Liver (tissue), 9 donors: Measurements from ENCODE around the gene ATP5PF. TPM values are rescaled to one million over a fixed set of nuclear protein-coding genes. Genes with fewer than 3 reads are reported as not detected.

ENCODE experiments used
- DNase-seq: peaks from one replicate; pipeline ENCODE4 v3.0.0-alpha.2; 2017; ENCODE audit warnings: low spot score
- H3K27ac ChIP-seq, 2 donors: one replicate each; pipeline ENCODE4 v1.7.0; 2013; ENCODE audit warnings: inconsistent platforms in 2 of 2, low read length in 2 of 2, control low read depth in 1 of 2, low read depth in 1 of 2, mild to moderate bottlenecking in 1 of 2
- H3K27me3 ChIP-seq, 4 donors: one replicate each; pipeline versions ENCODE4 v1.6.1 to v1.7.0; 2013; ENCODE audit warnings: low read length in 3 of 4, inconsistent platforms in 1 of 4, mild to moderate bottlenecking in 1 of 4, moderate library complexity in 1 of 4; ENCODE audit not compliant: control insufficient read depth in 4 of 4, insufficient read depth in 4 of 4
- H3K36me3 ChIP-seq, 4 donors: one replicate each; pipeline versions ENCODE4 v1.6.1 to v1.7.0; 2013; ENCODE audit warnings: low read length in 3 of 4, mild to moderate bottlenecking in 3 of 4, low read depth in 1 of 4, moderate library complexity in 1 of 4; ENCODE audit not compliant: control insufficient read depth in 4 of 4, insufficient read depth in 3 of 4
- H3K4me1 ChIP-seq, 4 donors: one replicate each; pipeline versions ENCODE4 v1.6.1 to v1.7.0; 2013; ENCODE audit warnings: low read length in 3 of 4, mild to moderate bottlenecking in 3 of 4, moderate library complexity in 1 of 4; ENCODE audit not compliant: control insufficient read depth in 4 of 4, insufficient read depth in 4 of 4
- H3K4me3 ChIP-seq, 3 donors: one replicate each; pipeline versions ENCODE4 v1.6.1 to v1.7.0; 2013; ENCODE audit warnings: low read length in 3 of 3, control low read depth in 1 of 3, low read depth in 1 of 3, mild to moderate bottlenecking in 1 of 3
- H3K9ac ChIP-seq, 2 donors: one replicate each; pipeline ENCODE4 v1.7.0; 2013; ENCODE audit warnings: low read length in 2 of 2, mild to moderate bottlenecking in 2 of 2, moderate library complexity in 2 of 2, control low read depth in 1 of 2, low read depth in 1 of 2
- H3K9me3 ChIP-seq, 4 donors: one replicate each; pipeline versions ENCODE4 v1.6.1 to v1.7.0; 2013; ENCODE audit warnings: low read length in 3 of 4; ENCODE audit not compliant: control insufficient read depth in 4 of 4
- ATF3 ChIP-seq: IDR thresholded peaks from 2 replicates; pipeline ENCODE4 v1.6.1; 2016; ENCODE audit warnings: antibody characterized with exemption
- CTCF ChIP-seq: fragments of 150-350 bp; IDR thresholded peaks from 2 replicates; pipeline ENCODE4 v1.5.1; 2017; ENCODE audit warnings: improper control_type of control experiment, low read depth, low read length; ENCODE audit not compliant: missing input control
- EGR1 ChIP-seq, 2 donors: IDR thresholded peaks; 2 replicates each; pipeline ENCODE4 v1.6.1; 2016 to 2018; ENCODE audit warnings: antibody characterized with exemption in 2 of 2, low read depth in 2 of 2
- FOXA1 ChIP-seq: IDR thresholded peaks from 2 replicates; pipeline ENCODE4 v1.6.1; 2016; ENCODE audit warnings: antibody characterized with exemption
- FOXA2 ChIP-seq: IDR thresholded peaks from 2 replicates; pipeline ENCODE4 v1.6.1; 2016; ENCODE audit warnings: antibody characterized with exemption
- GABPA ChIP-seq, 2 donors: IDR thresholded peaks in 1 of 2; conservative IDR thresholded peaks in 1 of 2; 2 replicates each; pipeline ENCODE4 v1.6.1; 2016; ENCODE audit warnings: antibody characterized with exemption in 2 of 2, mild to moderate bottlenecking in 1 of 2, moderate library complexity in 1 of 2
- HNF4A ChIP-seq, 2 donors: conservative IDR thresholded peaks; 2 replicates each; pipeline ENCODE4 v1.6.1; 2016; ENCODE audit warnings: antibody characterized with exemption in 2 of 2, mild to moderate bottlenecking in 2 of 2
- HNF4G ChIP-seq: IDR thresholded peaks from 2 replicates; pipeline ENCODE4 v1.6.1; 2016; ENCODE audit warnings: antibody characterized with exemption
- JUND ChIP-seq, 2 donors: IDR thresholded peaks; 2 replicates each; pipeline ENCODE4 v1.6.1; 2016; ENCODE audit warnings: antibody characterized with exemption in 2 of 2
- NR2F2 ChIP-seq: IDR thresholded peaks from 2 replicates; pipeline ENCODE4 v1.6.1; 2016; ENCODE audit warnings: antibody characterized with exemption
- RAD21 ChIP-seq, 2 donors: IDR thresholded peaks; 2 replicates each; pipeline ENCODE4 v1.6.1; 2016; ENCODE audit warnings: antibody characterized with exemption in 2 of 2, mild to moderate bottlenecking in 2 of 2
- REST ChIP-seq: IDR thresholded peaks from 2 replicates; pipeline ENCODE4 v1.6.1; 2016; ENCODE audit warnings: antibody characterized with exemption, mild to moderate bottlenecking
- RXRA ChIP-seq, 2 donors: IDR thresholded peaks; 2 replicates each; pipeline ENCODE4 v1.6.1; 2017 to 2018; ENCODE audit warnings: antibody characterized with exemption in 2 of 2, mild to moderate bottlenecking in 1 of 2
- SP1 ChIP-seq: IDR thresholded peaks from 2 replicates; pipeline ENCODE4 v1.6.1; 2018; ENCODE audit warnings: antibody characterized with exemption, mild to moderate bottlenecking
- TAF1 ChIP-seq: conservative IDR thresholded peaks from 2 replicates; pipeline ENCODE4 v1.6.1; 2016; ENCODE audit warnings: antibody characterized with exemption, mild to moderate bottlenecking
- YY1 ChIP-seq: IDR thresholded peaks from 2 replicates; pipeline ENCODE4 v1.6.1; 2016; ENCODE audit warnings: antibody characterized with exemption, mild to moderate bottlenecking
- ZBTB33 ChIP-seq: IDR thresholded peaks from 2 replicates; pipeline ENCODE4 v1.6.1; 2016; ENCODE audit warnings: antibody characterized with exemption
- WGBS: extraction: QIAGEN DNeasy Blood & Tissue Kit; methylation state at CpG from one replicate; pipeline ENCODE4 v1.1.7; 2013; 5-methylcytosine and 5-hydroxymethylcytosine counted together
- polyA plus RNA-seq, 2 donors: library from polyadenylated mRNA; stranded (reverse) in 1 of 2; unstranded in 1 of 2; fragments of 200-250 nt in 1 of 2; fragments of >200 nt in 1 of 2; fragmentation: Nextera tagmentation in 1 of 2; extraction: Ambion mirVana in 1 of 2; gene quantifications; one replicate each; pipeline versions ENCODE4 v1.2.1 to v1.2.3, GENCODE V29; 2013 to 2015
- total RNA-seq, 2 donors: library from RNA; depleted of rRNA; stranded (reverse); fragments of >200 nt; gene quantifications; one replicate each; pipeline ENCODE4 v1.2.3, GENCODE V29; 2014
- TF ChIP-seq, protein P1 (sequence below): IDR thresholded peaks from 2 replicates; pipeline ENCODE4 v1.6.1; 2016; ENCODE audit warnings: antibody characterized with exemption
- donor health status: healthy.
- donor health status: healthy.
- donor health status: healthy.
- donor health status: healthy.
- donor health status: healthy.

Gene ATP5PF
- total and polyA plus RNA-seq, 4 donors = 77.2 to 637 (median 209) TPM

DNA sequence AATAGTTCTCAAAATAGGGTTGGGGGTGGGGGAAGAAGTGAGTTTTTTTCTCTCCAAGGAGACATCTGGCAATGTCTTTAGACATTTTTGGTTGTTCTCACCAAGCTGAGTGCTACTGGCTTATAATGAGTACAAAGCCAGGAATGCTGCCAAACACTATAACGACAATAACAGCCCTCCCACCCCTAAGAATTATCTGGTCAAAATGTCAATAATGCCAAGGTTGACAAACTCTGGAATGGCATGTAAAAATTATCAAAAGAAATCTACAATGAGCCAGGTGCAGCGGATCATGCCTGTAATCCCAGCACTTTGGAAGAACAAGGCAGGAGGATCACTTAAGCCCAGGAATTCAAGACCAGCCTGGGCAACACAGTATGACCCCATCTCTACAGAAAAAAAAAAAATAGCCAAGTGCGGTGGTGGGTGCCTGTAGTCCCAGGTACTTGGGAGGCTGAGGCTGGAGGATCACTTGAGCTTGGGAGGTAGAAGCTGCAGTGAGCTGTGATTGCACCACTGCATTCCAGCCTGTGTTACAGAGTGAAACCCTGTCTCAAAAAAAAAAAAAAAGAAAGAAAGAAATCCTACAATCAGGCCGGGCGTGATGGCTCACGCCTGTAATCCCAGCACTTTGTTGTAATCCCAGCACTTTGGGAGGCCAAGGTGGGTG is 2.5 kb downstream of the ATP5PF start:
- peaks cover 8 to 41% (median 34%) of the 10 kb centered on the region in 4 donors for H3K4me1 ChIP-seq
- 79% methylated on average over 6 of the region's 6 CpGs for WGBS
- H3K27ac ChIP-seq = no peak overlapping the region

GRCh38 chr21:25722631-25723030 is 12.1 kb downstream of the ATP5PF start:
- TF ChIP-seq EGR1 (IDR thresholded peaks at IDR 0.05; ENCODE audit: low read depth in 2 of 2) (no peak), YY1 (no peak), NR2F2 (no peak), ZBTB33 (no peak), FOXA2 (no peak), JUND (IDR thresholded peaks at IDR 0.05) (no peak), TAF1 (no peak), SP1 (no peak), ATF3 (no peak), REST (no peak), RAD21 (IDR thresholded peaks at IDR 0.05) (no peak), HNF4A (conservative IDR thresholded peaks at IDR 0.05) (no peak), CTCF (no peak), FOXA1 (no peak), HNF4G (no peak), GABPA (IDR thresholded peaks at IDR 0.05 in 1 of 2, conservative IDR thresholded peaks at IDR 0.05 in 1 of 2) (no peak), RXRA (IDR thresholded peaks at IDR 0.05) (no peak)
- TF ChIP-seq, protein P1, sequence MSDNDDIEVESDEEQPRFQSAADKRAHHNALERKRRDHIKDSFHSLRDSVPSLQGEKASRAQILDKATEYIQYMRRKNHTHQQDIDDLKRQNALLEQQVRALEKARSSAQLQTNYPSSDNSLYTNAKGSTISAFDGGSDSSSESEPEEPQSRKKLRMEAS = no peak
- 87% methylated on average over 3 of the region's 3 CpGs for WGBS
- DNase-seq = no peak
- H3K4me3 ChIP-seq = no peak overlapping the region
- no peaks in the 10 kb centered on the region for H3K4me1 ChIP-seq
- H3K27ac ChIP-seq = no peak overlapping the region
- H3K36me3 ChIP-seq = peaks cover 7 to 65% (median 48%) of the 10 kb centered on the region in 4 donors
- no peak overlapping the region for H3K9ac ChIP-seq
- H3K27me3 ChIP-seq = no peaks in the 10 kb centered on the region
- H3K9me3 ChIP-seq = no peaks in the 10 kb centered on the region

More for the DNA sequence above, 2.5 kb downstream of the ATP5PF start:
- Histone ChIP-seq H3K27me3 (no peaks in the 10 kb centered on the region), H3K4me3 (no peak overlapping the region), H3K9ac (no peak overlapping the region), H3K36me3 (peaks cover 3 to 24% (median 22%) of the 10 kb centered on the region in 4 donors), H3K9me3 (no peaks in the 10 kb centered on the region)
- TF ChIP-seq HNF4G (no peak), YY1 (no peak), CTCF (no peak), FOXA2 (no peak), RAD21 (IDR thresholded peaks at IDR 0.05) (no peak)
- TF ChIP-seq, protein P1 = no peak
- no peak for DNase-seq
